ENCODE results near the gene KCNT1.

KCNT1 gene

DNA sequence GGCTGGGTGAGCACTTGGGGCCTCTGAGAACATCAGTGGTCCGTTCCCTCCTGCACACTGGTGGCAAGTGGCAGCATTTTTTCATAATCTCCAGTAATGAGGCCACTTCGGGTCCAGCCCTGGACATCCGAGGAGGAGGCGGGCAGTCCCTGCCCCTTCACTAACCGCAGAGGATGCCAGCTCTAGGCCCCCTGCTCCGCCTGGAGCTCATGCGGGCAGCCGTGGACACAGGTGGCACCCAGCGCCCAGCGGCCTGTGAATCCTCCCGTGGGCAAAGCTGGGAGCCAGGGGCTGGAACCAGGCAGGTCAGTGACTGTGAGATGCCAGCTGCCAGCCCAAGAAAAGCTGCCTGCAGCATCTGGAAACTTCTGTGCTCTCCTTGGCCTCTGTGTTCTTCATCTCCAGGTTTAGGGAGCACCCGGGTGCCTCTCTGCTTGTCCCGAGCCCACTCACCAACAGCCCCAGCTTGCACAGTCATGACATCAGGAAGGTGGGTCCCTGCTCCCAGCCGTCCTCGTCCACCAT lies 92.4 kb downstream of the KCNT1 start:
- DNase-seq (ENCODE audit: low read depth in 2 of 2, low spot score in 1 of 2): no peak

DNA sequence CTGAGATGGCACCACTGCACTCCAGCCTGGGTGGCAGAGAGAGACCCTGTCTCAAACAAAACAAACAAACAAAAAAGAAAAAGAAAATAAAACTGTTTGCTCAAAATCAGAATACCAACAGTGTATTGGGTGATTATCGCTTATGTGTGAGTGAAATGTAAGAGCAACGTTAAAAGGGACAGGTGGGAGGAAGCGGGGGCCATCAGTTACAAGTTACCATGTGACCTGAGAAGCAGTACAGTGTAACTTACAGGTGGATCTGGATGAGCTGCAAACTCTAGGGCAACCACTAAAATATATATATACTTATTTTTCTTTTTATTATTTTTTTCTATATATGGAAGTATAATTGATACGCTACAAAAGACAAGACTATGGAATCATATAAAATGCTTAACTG lies 93.4 kb downstream of the KCNT1 start:
- no peak for DNase-seq (ENCODE audit: low read depth in 2 of 2, low spot score in 1 of 2)

DNA sequence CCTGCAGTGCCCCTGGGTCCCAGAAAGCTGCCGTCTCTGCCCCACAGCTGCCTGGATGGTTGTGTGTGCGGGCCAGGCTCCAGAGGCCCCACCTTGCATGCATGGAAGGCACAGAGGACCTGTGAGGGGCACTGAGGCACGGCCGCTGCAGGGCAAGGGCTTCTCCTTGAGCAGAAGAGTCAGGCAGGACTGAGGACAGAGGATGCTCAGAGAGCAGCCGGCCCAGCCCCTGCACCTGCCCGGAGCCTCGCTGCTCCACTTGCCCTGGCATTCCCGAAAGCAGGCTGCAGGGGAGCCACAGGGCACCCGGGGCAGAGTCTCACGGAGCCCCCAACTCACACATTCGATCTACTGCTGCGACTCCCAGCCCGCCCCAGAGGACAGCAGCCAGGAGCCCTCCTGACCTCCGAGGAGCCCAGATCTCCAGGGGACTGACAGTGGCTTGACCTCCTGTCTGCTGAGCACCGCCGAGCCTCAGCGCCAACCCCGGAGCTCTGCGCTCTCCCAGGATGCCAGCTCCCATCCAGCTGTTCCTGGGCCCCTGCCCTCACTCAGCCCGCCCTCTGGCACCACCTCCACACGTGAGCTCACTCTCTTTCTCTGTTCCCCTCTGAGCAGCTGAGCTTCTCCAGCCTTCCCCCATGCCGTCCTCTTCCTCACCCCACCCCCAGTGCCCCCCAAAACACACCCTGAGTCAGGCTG lies 95.0 kb downstream of the KCNT1 start:
- no peak for DNase-seq (ENCODE audit: low read depth in 2 of 2, low spot score in 1 of 2)

DNA sequence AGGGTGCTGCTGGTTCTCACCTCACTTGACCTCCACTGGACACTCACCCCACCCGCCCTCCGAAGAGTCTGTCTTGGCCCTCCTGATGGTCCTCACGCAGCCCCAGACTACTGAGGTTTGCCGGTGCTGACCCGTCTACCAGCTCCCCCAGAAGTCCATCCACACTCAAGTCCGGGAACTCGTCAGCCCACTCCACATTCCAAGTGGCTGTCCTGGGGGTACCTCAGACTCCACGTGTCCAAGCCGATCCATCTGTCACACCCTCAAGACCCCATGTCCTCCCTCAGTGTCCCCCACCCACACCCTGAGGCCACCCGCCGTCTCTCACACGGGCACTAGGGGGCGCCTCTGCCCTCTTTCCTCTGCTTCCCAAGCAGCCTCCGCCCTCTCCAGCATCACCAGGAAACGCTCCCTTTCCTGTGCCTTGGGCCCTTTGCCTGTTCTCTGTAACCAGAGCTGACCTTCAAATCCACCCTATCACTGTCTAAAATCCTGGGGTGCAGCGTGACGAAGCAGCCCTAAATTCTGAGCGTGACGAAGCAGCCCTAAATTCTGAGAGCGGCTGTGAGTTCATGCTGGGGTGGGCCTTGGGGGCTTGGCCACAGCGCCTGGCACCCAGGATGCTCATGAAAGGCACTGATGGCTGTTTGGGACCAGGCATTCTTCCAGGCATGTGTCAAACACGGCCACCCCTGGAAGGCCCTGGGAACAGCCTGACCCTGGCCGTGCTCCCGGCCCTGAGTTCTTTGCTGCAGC lies 95.7 kb downstream of the KCNT1 start:
- DNase-seq (ENCODE audit: low read depth in 2 of 2, low spot score in 1 of 2): no peak

DNA sequence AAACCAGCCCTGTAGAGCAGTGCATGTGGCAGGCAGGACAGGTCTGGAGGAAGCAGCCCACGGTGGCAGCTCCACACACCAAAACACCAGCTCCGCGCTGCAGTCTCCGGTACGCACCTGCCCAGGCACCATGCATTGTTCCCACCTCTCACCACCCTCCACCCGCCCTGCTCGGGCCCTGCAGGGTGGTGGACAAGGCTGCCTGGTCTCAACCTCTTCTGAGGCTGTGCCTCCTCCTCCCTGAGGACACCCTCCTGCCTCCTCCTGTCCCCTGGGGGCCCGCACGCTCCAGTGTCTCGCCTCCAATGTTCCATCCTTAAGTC lies 96.2 kb downstream of the KCNT1 start:
- DNase-seq (ENCODE audit: low read depth in 2 of 2, low spot score in 1 of 2): no peak

DNA sequence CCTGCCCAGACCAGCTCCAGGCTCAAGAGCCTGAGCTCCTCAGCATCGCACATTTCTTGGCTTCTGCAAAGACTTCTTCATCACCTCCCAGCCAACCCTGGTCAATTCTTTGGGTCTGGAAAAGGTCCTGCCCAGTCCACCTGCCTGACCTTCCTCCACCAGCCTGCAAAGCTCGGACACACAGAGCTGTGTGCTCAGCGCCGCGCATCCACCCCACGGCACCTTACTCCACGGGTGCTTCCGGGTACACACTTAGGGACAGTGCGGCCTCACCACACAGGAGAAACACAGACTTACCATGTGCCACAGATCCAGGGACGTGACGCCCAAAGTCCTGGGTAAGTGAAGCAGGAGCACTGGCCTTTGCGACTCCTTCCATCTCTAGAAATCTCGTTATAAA lies 97.3 kb downstream of the KCNT1 start:
- no peak for DNase-seq (ENCODE audit: low read depth in 2 of 2, low spot score in 1 of 2)

DNA sequence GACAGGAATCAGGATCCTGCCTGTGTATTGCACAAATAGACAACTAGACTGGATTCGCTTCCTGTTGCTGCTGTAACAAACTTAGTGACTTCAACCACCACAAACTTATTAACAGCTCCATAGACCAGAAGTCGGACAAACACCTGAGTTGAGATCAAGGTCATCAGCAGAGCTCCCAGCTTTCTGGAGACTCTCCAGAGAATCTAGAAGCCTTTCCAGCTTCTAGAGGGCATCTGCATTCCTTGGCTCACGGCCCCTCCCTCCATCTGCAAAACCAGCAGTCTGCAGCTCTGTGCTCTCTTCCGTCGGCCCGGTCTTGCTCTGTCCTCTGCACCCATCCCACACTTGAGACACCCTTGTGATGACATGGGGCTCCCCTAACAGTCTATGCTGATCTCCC lies 99.1 kb downstream of the KCNT1 start:
- no peak for DNase-seq (ENCODE audit: low read depth in 2 of 2, low spot score in 1 of 2)

DNA sequence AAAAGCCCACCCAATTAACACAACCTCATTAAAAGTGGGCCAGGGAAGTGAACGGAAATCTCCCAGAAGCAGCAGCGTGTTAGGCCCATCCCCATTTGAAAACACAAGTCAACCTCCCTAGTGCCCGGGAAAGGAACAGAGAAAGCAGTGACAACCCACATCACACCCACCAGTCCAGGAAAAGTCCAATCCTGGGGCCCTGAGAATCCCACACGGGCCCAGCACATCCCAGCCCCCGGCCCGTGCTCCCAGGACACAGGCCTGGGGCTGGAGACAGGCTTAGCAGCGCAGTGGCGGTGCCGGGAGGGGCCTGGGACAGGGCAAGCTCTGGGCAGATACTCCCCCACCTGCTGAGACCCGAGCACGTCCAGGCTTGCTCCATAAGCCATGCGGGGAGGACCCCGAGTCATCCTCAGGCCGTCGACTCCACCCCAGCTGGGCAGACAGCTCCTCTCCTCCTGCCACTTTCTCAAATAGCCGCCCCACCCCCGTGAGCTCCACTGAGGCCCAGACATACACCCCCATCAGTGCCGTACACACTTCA lies 101.0 kb downstream of the KCNT1 start:
- DNase-seq (ENCODE audit: low read depth in 2 of 2, low spot score in 1 of 2): no peak

DNA sequence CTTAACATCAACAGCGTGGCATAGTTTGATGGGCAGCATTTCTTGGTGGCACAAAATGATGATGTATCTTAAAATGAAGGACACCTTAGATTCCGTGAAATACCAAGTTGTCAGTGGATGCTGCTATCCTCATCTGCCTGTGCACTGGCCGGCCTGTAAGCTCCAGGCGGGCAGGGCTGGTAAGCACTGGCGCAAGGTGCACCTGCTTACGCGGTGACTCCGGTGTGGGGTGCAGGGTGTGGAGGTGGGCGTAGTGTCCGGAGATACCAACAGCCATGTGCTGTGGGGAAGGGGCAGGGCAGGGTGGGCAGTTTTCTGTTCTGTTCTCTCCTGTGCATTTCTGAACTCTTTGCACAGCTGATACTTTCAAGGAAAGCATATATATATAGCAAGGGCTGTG lies 101.5 kb downstream of the KCNT1 start:
- DNase-seq (ENCODE audit: low read depth in 2 of 2, low spot score in 1 of 2): no peak

DNA sequence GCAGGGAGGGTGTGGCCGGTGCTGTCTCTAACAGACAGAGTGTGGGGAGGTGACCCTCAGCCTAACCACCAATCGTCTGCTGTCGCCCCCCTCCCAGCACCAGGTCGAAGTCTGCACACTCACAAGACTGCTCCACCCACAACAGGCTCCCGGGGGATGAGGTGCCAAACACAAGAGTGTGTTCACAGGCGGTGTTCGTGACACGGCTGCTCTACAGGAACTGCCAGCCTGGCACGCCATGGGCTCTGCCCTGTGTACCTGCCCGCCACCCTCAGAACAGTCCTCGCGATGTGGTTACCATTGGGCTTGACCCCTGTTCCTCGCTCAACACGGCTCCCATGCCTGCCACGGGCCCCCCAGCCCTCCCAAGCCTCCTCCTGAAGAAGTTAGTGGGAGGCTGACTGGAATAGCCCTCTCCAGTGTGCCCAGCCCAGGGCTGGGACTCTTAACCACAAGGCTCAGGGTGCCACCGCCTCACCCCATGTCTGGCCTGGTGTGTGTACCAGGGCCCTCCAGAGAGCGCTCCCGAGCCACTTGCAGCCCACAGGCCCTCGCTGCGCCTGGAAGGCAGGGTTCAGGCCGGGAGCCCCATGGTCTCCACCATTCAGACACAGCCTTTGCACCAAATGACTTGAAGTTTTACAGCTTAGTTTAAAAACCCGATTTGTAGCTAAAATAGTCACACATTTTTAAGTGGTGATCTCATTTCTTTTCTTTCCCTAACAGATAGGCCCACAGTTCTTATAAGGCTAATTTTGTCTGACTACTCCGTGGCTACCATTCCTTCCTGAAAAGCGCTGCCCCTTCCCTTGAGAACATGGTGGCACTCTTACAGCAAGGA lies 102.8 kb downstream of the KCNT1 start:
- DNase-seq (ENCODE audit: low read depth in 2 of 2, low spot score in 1 of 2): no peak

DNA sequence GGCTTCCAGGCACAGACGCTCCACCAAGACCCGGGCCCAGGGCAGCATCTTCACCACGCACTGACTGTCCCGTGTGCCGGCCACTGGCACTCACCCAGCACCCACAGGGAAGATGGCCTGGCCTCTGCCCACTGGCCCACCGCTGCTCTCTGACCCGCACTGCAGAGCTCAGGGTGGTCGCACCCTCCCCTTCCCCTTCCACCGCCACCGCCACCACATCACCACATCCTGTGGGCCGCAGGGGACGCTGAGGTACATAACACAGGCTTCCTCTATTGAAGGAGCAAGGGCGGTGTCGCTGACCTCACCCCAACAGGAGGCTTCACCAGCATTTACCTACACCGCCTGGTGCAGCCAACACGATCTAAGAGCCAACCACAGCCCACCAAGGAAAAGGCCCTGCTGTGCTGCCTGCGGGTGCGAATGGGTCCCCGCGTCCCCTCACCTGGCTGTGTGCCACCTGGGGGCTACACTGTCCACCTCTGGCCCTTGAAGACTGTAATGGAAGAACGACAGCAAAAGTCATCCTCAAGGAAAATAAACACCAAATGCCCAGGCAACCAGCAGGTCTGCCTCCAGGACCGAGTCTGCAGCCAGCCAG lies 103.5 kb downstream of the KCNT1 start:
- no peak for DNase-seq (ENCODE audit: low read depth in 2 of 2, low spot score in 1 of 2)

DNA sequence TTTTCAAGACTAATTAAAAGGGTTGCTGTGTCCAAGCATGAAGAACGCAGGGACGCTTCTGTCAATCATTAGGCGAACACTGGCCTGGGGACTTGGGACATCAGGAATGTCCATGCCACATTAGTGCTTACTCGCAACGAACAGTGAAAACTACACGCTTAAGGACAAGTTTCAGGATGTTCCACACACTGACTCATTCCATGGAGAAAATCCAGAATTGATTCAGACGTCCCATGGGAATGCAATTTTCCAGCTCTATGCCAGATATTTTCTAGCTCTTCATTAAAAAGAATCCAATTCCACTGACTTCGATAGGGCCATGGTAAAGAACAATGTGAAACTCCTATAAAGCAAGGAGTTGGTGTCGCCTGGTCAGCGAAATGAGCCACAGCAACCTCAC lies 107.2 kb downstream of the KCNT1 start:
- DNase-seq (ENCODE audit: low read depth in 2 of 2, low spot score in 1 of 2): no peak

DNA sequence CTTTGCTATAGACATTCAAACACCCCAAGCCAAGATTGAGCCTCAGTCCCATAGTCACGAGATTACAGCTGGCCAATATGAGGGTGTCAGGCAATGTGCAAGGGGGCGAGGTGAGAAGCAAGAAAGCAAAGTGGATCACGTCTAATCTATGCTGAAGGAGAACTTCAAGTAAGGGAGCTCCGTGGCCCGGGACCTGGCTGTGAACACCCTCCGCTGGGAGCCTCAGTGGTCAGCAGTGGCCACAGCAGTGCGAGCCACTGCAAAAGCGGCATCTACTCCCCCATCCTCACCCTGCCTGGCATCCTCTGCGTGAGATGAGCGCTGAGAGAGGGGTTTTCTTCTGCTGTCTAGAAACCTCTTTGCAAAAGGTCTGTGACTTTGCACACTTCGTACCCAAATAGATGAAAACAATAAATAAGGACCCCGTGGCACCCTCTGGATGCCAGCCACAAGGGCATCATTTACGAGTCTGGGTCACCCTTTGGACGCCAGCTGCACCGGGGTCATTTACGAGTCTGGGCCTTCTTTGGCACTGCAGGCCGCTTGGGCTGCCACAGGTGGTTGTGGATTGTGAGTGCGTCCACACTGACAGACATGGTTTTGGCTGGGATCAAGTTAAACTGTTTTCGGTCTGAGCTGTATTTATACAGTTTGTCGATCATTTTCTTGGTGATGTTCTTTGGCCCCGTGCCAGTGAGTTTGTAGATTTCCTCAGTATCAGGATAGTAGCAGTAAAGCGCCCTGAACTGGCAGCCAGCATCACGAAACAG lies 109.0 kb downstream of the KCNT1 start:
- no peak for DNase-seq (ENCODE audit: low read depth in 2 of 2, low spot score in 1 of 2)

DNA sequence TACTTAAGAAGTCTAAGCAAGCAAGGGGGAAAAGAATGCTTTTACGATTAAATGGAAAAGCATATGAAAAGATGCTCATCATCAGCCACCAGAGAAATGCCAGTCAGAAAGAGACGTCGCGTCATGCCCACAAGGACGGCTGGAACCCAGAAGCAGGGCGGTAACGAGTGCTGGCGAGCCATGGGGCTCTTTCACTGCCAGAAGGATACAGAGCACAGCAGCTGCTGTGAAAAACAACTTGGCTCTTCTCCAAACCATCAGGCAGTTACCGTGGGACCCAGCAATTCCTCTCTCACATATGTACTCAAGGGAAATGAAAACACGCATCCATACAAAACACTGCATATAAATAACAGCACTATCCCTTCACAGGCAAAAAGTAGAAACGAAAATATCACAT lies 109.8 kb downstream of the KCNT1 start:
- DNase-seq (ENCODE audit: low read depth in 2 of 2, low spot score in 1 of 2): no peak

DNA sequence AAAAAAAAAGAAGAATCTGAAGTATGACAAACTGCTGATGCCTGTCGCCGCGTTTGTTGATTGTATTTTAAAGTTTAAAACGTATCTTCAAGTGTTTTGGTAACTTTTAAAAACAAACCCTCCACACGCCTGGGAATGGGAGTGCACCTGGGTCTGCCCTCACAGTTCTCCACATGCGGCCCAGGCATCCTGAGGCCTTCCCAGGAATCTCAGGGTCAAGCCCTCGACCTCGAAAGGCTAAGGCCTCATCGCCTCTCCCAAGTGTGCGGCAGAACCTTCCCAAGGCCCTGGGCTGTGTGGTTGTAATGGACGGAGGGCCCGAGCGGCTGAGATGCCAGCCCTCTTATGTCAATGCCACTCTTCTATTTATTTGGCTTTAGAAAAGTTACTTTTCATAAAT lies 111.0 kb downstream of the KCNT1 start:
- no peak for DNase-seq (ENCODE audit: low read depth in 2 of 2, low spot score in 1 of 2)

DNA sequence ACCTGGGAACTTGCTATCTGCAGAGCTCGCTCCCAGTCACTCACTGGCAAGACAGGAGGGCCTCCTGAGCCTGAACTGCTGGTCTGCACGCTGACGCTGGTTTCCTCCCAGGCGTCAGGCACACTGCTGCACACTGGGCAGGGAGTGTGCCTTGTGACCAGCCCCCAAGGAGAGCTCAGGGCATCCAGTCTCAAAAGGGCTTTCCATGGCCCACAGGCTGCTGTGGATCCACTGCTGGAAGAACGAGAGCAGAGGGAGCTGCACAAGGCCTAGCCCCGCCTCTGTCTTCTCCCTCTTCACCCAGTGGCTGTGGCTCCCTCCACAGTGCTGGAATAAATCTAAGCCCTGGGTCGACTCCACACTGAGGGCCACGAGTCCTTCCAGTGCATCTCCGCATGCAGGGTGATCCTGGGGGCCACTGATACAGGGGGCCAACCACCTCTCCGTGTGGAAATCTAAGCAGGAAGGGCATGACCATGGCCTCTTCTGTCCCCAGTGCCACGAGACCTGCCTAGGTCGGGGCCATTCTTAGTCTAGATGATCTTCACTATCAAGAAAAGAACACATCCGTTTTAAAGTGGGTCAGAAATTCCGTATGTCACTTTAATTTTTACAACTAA lies 111.8 kb downstream of the KCNT1 start:
- no peak for DNase-seq (ENCODE audit: low read depth in 2 of 2, low spot score in 1 of 2)

DNA sequence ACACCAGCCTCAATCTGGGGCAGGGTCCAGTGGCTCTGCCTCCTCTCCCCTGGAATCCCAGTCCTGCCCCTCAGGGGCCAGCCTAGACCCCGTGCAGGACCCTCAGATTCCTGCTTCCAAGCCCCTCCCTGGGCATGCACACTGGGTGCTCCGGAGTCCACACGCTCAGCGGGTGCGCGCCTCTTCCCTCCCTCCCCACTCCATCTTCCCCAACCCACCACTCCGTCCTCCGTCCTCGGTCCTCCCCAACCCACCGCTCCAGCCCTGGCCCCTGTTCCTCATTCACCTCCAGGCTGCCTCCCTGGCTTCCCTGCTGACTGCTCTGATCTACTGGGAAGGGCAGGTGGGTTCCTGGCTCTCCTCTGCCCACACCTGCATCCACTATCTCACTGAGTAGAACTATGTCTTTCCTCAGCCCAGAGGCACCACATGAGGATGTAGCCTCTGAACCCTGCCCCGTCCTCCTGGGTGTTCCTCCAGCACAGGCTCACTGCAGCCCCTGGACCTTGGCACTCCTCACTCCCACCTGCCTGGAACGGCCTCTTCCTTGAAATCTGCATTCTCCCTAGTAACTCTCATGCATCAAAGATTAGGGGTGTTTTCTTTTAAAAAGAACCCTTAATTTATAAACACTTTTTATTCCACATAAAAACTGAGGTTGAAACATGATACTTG lies 112.6 kb downstream of the KCNT1 start:
- no peak for DNase-seq (ENCODE audit: low read depth in 2 of 2, low spot score in 1 of 2)

DNA sequence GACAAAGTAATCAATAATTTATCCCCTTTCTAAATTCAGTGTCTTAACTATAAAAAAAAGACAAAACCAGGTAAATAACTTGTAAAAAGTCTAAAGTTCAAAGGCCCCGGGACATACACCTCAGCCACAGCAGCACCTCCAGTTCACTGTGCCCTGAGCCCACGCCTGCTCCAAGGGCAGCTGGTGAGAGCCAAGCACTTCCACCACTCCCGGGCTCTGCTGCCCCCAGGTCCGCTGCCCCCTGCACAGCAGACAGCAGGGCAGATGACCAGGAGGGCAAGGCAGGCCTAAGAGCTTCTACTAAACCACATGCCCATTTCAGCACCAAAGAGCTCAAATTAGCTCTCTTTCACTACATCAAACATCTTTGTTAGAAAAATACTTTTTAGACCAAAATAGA lies 113.4 kb downstream of the KCNT1 start:
- DNase-seq (ENCODE audit: low read depth in 2 of 2, low spot score in 1 of 2): no peak

DNA sequence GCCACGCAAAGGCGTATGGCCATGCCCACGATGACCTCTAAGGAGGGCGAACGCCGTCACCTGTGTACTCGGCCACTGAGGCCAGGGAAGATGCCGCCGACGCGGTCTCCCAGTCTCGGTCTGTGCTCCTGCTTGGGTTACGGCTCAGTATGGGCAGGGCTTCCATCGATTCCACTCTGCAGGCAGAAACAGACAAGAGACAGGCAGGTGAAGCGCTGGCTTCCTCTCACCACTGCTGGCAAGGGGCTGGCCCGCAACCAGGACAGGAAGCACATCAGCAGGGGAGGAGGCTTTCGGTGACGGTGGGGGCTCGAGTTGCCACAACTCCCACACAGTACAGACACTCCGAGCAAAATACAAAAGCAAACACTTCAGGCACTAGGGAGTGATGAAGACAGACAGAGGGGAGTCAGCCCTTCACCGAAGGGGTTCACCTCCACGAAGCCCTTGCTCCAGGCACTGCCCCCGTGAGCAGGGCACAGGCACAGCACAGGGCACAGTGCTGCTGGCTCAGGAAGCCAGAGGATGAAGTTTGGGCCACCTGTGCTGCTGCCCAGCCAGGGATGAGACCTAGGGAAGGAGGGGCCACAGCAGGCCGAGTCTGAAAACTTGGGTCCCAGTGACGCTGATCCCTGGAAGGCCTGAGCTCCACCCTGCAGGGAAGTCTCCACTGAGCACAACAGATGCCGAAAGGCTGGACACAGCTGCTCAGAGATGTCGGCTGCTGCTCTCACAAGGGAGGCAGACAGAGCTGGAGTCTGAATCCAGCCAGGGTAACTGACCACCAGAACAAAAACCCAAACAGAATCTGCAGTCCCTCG lies 114.1 kb downstream of the KCNT1 start:
- DNase-seq (ENCODE audit: low read depth in 2 of 2, low spot score in 1 of 2): no peak
